NCI-H748 treated with DMSO at 0.1 percent for 48 hours (cell line): ENCODE results near the gene RBM48.
"Not testable (repeated sequence)": the region's sequence is repeated elsewhere in the genome, so short reads cannot be mapped to it uniquely, and the experiment has no call there.

Experiments
- DNase-seq: peaks from one replicate; lab custom pipeline; 2025; lab: John Stamatoyannopoulos, UW

The RBM48 gene

DNA sequence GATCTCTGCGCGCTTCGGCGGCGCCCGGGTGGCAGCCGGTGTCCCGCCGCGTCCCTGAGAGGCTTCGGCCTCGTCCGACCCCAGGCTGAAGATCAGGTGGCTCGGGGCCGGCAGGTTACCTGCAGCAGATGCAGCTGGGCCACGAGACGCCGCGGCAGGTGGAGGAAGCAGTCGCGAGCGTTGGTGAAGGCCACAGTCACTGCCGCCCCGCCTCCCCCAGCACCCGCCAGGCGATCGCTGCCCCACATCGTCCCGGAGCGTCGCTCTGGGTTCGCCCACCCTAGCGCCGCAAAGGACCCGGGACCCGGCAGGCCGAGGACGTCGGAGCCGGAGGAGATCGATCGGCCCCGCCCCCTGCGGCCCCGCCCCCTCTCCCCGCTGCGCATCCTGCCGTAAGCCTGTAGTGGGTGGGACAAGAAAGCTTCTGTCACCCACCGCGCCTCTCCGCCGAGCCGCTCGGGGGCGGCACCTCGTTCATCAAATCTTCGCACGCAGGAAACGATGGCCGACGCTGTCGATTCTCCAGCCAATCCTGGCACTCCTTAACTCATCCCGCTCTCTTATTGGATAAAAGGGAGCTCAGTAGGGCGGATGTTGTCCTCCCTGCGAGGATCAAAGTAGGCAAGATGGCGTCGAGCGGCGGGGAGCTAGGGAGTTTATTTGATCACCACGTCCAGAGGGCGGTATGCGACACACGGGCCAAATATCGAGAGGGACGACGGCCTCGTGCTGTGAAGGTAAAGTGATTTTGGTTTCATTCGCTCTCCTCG, at the start of gene RBM48, which contains the start of gene PEX1:
Gene RBM48 (plus strand): TSS at position 608 of the 770 bp plus-strand sequence. CDS start 19 bp downstream, at position 627.
Gene PEX1 (minus strand): TSS at position 333 of the 770 bp plus-strand sequence. CDS start 85 bp downstream, at position 248.
- DNase-seq = peak; percentile 98

- not testable (repeated sequence) for DNase-seq
Observed at GRCh38 chr7:92479146-92479545, 49.4 kb upstream of the RBM48 start.

GRCh38 chr7:92483624-92484023, 45.0 kb upstream of the RBM48 start:
- not testable (repeated sequence) for DNase-seq

DNA sequence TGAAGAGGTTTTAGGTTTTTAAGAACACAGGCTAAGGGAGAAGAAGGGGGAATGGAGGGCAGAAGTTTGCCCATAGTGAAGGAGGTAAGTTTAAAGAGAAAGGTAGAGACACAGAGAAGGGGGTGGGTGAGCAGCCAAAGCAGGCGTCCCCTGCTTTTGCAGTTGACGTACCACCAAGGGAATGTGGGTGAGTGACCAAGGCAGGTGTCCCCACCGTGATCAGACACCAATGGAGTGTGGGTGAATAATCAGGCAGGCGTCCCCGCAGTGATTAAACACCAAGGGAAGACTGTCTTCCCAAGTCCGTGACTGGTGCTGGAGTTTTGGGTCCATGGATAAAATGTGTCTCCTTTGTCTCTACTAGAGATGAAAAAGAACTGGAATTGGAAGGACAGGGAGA, 44.4 kb upstream of the RBM48 start:
- not testable (repeated sequence) for DNase-seq

- no peak for DNase-seq
Observed at GRCh38 chr7:92485267-92485892, 43.2 kb upstream of the RBM48 start.

DNA sequence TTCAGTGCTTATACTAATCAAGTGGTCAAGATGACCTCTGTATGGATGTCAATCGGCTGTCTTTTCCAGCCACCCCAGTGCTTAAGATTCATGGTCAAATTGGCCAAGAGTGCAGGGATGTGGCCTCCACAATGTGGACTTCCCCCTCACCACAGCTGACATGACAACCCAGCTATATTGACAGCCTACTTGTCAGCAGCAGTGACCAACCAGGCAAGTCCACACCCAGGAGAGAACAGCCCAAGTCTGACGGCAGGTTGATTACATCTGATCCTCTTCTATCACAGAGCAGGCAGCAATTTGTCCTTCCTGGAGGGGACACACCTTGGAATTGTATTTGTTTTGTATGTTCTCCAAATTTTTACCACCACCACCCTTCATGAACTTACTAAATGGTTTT, 42.6 kb upstream of the RBM48 start:
- no peak for DNase-seq

- DNase-seq = no peak
Observed at GRCh38 chr7:92487804-92488203, 40.8 kb upstream of the RBM48 start.

DNA sequence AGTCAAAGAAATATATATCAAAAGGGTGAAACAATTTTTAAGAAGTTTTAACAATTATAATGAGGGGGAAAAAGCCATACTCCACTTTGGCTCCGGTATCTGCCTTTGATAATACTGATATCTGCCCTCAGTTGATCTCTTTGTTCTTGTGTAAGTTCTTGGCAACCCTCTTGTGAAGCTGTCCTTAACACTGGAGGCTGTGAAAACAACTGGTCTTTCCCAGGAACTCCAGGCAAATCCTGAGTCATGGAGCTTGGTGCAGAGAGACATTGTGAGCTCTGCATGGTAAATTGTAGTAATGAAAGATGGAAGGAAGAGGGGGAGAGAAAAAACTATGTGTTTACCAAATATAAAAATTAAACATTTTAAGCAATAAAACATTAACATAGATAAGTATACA, 39.0 kb upstream of the RBM48 start:
- DNase-seq = no peak

- DNase-seq = no peak
Observed at GRCh38 chr7:92496876-92497275, 31.7 kb upstream of the RBM48 start.

GRCh38 chr7:92498557-92498956, 30.0 kb upstream of the RBM48 start:
- DNase-seq = no peak

GRCh38 chr7:92503767-92504166, 24.8 kb upstream of the RBM48 start:
- no peak for DNase-seq

DNA sequence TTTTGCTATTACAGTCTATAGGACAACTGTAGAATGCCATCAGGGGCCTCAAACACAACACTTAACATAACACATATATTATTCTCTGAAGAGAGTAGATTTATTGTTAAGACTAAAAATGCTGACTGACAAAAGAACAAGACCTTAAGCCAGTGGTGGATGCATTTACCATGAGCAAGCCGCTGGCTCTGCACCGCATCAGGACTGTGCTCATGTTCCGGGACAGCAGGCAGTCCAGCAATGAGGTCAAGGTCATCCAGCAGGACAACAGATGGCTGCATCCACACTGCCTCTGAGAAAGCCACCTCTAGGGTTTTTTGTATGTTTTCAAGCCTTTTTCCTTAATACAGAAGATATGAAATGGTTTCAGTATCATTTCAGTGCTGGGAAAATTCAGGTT, 24.0 kb upstream of the RBM48 start:
- no peak for DNase-seq

- DNase-seq = no peak
Observed at GRCh38 chr7:92506363-92506762, 22.2 kb upstream of the RBM48 start.

DNA sequence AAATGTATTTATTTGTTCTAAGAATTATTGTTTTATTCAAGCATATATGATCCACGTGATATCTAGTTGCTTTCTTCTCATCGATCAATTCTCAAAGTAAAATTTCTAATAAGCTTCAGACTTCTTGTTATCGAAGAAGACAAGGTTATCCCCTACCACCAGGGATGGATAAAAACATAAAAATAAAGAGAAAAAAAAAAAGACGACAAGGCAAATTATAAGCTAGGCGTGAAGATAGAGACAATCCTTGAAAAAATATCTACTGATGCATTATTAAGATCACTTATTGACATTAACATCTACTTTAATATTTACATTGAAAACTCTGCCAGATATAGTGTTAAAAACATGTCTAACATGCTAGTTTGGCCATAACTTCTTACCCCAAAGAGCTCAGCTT, 19.6 kb upstream of the RBM48 start:
- no peak for DNase-seq

DNA sequence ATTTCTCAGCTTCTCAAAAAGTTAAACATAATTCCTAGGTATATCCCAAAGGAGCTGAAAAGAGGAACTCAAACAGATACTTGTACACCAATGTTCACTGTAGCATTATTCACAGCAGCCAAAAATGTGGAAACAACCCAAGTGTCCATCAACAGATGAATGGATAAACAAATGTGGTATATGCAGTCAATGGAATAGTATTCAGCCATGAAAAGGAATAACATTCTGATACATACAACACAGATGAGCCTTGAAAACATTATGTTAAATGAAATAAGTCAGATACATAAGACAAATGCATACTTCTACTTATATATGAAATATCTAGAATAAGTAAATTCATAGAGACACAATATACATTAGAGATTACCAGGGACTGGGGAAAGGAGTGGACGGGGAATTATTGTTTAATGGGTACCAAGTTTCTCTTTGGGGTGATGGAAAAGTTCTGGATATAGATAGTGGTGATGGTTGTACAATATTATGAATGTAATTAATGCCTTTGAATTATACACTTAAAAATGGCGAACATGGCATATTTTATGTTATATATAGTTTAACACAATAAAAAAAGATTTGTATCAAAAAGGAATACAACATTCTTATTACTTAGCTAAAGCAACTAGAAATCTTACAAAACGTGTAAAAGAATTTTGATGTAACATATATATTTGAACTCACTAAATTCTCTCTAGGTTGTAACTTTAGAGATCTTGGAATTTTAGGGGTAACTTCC, 15.3 kb upstream of the RBM48 start:
- DNase-seq = no peak

GRCh38 chr7:92517631-92518030, 11.0 kb upstream of the RBM48 start:
- DNase-seq = no peak

DNA sequence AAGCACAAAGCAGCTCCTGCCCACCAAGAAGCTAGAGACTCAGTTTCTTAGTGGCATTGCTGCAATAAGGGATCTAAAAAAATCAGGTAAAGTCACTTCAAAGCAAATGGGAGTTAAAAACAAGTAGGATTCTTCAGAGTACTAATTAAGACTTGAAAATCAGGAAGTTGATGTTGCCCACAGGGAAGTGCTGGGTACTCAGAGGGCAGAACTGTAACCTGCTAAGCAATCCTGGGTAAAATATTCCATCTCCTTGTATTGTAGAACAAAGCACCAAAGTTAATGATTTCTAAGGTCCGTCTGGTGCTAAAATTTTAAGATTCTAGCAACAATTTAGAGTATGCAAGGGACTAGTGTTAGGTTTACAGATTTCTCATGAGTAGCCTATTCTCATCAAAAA, 8.6 kb upstream of the RBM48 start:
- no peak for DNase-seq

DNA sequence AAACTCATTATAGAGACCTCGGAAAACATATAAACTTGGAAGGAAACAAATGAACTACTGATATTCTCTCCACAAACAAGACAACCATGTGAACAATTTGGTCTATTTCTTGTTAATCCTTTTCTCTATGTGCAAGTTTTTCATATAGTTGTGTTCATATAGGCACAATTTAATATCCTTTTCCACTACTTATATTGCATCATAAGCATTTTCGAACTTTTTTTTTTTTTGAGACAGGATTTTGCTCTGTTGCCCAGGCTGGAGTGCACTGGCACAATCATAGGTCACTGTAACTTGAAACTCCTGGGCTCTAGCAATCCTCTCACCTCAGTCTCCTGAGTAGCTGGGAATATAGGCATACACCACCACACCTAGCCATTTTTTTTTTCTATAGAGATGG, 5.5 kb upstream of the RBM48 start:
- DNase-seq = no peak

DNA sequence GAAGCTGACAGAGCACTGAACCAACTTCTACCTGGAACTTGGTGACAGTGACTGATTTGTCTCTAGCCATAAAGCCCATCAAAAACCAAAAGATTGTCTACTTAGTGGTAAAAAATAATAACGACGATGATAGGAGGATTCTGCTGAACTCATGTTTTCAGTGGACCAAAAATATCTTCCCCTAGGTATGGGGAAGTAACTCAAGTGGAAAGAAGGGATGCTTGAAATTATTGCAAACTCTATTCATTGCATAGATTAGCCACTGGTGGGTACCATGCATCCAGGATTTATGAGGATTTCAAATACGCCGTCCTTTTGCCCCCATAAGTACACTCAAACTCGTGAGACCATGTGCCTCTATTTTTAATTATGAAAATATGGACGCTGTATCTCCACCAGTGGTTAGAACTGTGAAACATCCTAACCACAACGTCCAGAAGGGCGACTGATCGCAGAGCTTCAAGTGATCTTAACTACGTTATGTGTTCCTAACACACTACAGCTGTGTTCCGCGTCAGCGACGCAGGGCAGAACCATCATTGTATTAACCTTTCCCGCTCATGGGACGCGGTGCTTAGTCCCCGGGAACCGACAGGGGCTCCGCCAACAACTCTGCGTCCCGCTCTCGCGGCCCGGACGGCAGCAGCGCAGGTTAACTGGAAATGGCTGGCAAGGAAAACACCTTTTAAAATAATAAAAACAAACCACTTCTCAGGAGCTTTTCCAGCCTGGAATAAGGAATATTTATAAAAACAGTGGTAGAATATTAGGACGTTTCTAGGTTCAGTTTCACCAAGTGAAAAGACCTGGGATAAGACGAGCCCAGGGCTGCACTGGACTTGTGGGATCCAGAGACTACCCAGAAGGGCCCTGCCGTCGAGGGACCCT, 1.1 kb upstream of the RBM48 start:
- DNase-seq = peak; percentile 56

DNA sequence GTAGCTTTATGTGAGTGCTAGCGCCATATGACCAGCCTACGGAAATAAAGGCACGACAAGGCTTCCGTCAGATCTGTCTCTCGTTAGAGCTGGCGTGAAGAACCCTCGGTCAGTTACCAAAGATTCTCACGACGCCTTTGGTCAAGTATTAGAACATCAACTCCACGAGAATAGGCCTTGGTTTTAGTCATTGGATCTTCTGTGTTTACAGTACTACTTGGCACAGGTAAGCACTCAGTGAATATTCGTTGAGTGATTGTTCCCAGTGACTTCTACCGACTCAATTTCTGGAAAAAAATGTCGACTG, 316 bp downstream of the RBM48 start:
- no peak for DNase-seq

GRCh38 chr7:92534572-92534971, 6.0 kb downstream of the RBM48 start:
- no peak for DNase-seq

GRCh38 chr7:92543542-92543941, 14.9 kb downstream of the RBM48 start:
- not testable (repeated sequence) for DNase-seq
